Measurements from ENCODE around the gene SLC38A5.
"Not testable (repeated sequence)": the region's sequence is repeated elsewhere in the genome, so short reads cannot be mapped to it uniquely, and the experiment has no call there.

DNA sequence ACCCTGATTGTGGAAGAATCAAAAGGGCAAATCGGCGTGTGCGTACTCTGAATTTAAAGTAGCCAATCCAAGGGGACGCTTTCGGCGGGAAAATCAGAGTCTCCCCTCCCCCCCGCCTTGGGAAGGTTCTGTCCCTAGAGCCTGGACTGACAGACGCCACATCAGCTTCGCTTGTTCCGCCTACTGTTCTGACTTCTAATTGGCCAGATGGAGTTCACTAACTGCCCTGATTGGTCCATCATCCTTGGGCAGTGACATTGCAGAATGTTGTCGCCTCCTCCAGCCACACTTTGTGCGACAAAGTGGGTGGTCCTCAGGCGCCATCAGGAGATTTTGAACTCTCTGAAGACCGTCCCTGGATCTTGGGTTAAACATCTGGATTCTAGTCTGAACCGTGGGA lies 58.2 kb downstream of the SLC38A5 start, which contains the start of gene SSX4B:
- not testable (repeated sequence) for TF ChIP-seq CTCF (IDR thresholded peaks at IDR 0.05; ENCODE audit: insufficient read depth, low read depth, low read length); EZH2 (IDR thresholded peaks at IDR 0.05; ENCODE audit: insufficient read depth, low read length)
